ENCODE data around the gene PROX1.

GRCh38 chr1:214008791-214009422, 21.1 kb downstream of the PROX1 start:
- TF ChIP-seq TP53 (CRISPR knock-in tag; IDR thresholded peaks at IDR 0.05) = no peak
- no peak for TF ChIP-seq GABPB1 (CRISPR knock-in tag; IDR thresholded peaks at IDR 0.05)
- TF ChIP-seq SP1 (CRISPR knock-in tag; conservative IDR thresholded peaks at IDR 0.05) = no peak
- TF ChIP-seq, protein P1, sequence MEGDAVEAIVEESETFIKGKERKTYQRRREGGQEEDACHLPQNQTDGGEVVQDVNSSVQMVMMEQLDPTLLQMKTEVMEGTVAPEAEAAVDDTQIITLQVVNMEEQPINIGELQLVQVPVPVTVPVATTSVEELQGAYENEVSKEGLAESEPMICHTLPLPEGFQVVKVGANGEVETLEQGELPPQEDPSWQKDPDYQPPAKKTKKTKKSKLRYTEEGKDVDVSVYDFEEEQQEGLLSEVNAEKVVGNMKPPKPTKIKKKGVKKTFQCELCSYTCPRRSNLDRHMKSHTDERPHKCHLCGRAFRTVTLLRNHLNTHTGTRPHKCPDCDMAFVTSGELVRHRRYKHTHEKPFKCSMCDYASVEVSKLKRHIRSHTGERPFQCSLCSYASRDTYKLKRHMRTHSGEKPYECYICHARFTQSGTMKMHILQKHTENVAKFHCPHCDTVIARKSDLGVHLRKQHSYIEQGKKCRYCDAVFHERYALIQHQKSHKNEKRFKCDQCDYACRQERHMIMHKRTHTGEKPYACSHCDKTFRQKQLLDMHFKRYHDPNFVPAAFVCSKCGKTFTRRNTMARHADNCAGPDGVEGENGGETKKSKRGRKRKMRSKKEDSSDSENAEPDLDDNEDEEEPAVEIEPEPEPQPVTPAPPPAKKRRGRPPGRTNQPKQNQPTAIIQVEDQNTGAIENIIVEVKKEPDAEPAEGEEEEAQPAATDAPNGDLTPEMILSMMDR (IDR thresholded peaks at IDR 0.05) = no peak
- no peak for TF ChIP-seq MLX (CRISPR knock-in tag; IDR thresholded peaks at IDR 0.05)
- no peak for TF ChIP-seq JUN (CRISPR knock-in tag; IDR thresholded peaks at IDR 0.05)
- TF ChIP-seq ZNF263 (CRISPR knock-in tag; IDR thresholded peaks at IDR 0.05; ENCODE audit: low read depth) = no peak
- no peak for TF ChIP-seq FOXP1 (CRISPR knock-in tag; IDR thresholded peaks at IDR 0.05; ENCODE audit: borderline replicate concordance)
- TF ChIP-seq, protein P2, sequence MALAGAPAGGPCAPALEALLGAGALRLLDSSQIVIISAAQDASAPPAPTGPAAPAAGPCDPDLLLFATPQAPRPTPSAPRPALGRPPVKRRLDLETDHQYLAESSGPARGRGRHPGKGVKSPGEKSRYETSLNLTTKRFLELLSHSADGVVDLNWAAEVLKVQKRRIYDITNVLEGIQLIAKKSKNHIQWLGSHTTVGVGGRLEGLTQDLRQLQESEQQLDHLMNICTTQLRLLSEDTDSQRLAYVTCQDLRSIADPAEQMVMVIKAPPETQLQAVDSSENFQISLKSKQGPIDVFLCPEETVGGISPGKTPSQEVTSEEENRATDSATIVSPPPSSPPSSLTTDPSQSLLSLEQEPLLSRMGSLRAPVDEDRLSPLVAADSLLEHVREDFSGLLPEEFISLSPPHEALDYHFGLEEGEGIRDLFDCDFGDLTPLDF (CRISPR knock-in tag; IDR thresholded peaks at IDR 0.05) = no peak
- TF ChIP-seq PRDM15 (CRISPR knock-in tag; IDR thresholded peaks at IDR 0.05) = no peak
- TF ChIP-seq, protein P3, sequence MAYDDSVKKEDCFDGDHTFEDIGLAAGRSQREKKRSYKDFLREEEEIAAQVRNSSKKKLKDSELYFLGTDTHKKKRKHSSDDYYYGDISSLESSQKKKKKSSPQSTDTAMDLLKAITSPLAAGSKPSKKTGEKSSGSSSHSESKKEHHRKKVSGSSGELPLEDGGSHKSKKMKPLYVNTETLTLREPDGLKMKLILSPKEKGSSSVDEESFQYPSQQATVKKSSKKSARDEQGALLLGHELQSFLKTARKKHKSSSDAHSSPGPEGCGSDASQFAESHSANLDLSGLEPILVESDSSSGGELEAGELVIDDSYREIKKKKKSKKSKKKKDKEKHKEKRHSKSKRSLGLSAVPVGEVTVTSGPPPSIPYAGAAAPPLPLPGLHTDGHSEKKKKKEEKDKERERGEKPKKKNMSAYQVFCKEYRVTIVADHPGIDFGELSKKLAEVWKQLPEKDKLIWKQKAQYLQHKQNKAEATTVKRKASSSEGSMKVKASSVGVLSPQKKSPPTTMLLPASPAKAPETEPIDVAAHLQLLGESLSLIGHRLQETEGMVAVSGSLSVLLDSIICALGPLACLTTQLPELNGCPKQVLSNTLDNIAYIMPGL (CRISPR knock-in tag; IDR thresholded peaks at IDR 0.05) = no peak
- TF ChIP-seq, protein P4, sequence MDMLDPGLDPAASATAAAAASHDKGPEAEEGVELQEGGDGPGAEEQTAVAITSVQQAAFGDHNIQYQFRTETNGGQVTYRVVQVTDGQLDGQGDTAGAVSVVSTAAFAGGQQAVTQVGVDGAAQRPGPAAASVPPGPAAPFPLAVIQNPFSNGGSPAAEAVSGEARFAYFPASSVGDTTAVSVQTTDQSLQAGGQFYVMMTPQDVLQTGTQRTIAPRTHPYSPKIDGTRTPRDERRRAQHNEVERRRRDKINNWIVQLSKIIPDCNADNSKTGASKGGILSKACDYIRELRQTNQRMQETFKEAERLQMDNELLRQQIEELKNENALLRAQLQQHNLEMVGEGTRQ (CRISPR knock-in tag; IDR thresholded peaks at IDR 0.05) = no peak
- TF ChIP-seq TEAD4 (CRISPR knock-in tag; IDR thresholded peaks at IDR 0.05) = no peak
- TF ChIP-seq, protein P5, sequence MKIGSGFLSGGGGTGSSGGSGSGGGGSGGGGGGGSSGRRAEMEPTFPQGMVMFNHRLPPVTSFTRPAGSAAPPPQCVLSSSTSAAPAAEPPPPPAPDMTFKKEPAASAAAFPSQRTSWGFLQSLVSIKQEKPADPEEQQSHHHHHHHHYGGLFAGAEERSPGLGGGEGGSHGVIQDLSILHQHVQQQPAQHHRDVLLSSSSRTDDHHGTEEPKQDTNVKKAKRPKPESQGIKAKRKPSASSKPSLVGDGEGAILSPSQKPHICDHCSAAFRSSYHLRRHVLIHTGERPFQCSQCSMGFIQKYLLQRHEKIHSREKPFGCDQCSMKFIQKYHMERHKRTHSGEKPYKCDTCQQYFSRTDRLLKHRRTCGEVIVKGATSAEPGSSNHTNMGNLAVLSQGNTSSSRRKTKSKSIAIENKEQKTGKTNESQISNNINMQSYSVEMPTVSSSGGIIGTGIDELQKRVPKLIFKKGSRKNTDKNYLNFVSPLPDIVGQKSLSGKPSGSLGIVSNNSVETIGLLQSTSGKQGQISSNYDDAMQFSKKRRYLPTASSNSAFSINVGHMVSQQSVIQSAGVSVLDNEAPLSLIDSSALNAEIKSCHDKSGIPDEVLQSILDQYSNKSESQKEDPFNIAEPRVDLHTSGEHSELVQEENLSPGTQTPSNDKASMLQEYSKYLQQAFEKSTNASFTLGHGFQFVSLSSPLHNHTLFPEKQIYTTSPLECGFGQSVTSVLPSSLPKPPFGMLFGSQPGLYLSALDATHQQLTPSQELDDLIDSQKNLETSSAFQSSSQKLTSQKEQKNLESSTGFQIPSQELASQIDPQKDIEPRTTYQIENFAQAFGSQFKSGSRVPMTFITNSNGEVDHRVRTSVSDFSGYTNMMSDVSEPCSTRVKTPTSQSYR (CRISPR knock-in tag; IDR thresholded peaks at IDR 0.05) = no peak

All from WTC11 (cell line).